HEK293 (cell line): ENCODE data around the gene RASGRF2.

ENCODE experiments used
- YY1 ChIP-seq: fragments of 450-650 bp; formaldehyde crosslinking; IDR thresholded peaks from 2 replicates; pipeline ENCODE4 v1.5.1; 2018; ENCODE audit warnings: missing biosample characterization, missing genetic modification characterization
- TF ChIP-seq, protein P1 (sequence below): fragments of 450-650 bp; formaldehyde crosslinking; IDR thresholded peaks from 2 replicates; pipeline ENCODE4 v1.5.1; 2016; ENCODE audit warnings: missing biosample characterization, missing genetic modification characterization

DNA sequence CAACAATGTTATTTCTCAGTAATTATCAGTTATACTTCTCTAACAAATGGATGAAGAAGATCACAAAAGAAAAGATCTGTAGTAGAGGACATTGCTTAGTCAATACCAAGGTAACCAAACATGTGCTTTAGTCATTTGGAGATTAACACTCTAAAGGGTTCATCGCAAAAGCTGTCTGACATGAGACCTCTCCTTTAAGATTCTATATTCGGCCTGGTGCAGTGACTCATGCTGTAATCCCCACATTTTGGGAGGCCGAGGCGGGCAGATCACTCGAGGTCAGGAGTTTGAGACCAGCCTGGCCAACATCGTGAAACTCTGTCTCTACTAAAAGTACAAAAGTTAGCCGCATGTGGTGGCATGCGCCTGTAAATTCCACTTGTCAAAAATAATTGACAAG is 254.7 kb downstream of the RASGRF2 start:
- TF ChIP-seq, protein P1, sequence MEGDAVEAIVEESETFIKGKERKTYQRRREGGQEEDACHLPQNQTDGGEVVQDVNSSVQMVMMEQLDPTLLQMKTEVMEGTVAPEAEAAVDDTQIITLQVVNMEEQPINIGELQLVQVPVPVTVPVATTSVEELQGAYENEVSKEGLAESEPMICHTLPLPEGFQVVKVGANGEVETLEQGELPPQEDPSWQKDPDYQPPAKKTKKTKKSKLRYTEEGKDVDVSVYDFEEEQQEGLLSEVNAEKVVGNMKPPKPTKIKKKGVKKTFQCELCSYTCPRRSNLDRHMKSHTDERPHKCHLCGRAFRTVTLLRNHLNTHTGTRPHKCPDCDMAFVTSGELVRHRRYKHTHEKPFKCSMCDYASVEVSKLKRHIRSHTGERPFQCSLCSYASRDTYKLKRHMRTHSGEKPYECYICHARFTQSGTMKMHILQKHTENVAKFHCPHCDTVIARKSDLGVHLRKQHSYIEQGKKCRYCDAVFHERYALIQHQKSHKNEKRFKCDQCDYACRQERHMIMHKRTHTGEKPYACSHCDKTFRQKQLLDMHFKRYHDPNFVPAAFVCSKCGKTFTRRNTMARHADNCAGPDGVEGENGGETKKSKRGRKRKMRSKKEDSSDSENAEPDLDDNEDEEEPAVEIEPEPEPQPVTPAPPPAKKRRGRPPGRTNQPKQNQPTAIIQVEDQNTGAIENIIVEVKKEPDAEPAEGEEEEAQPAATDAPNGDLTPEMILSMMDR (tag by site-specific recombination) = no peak
- TF ChIP-seq YY1 (tag by site-specific recombination) = no peak
